SKM-1 (cell line): ENCODE data around the gene SNX21.
"Not testable (repeated sequence)": the region's sequence is repeated elsewhere in the genome, so short reads cannot be mapped to it uniquely, and the experiment has no call there.

Experiments
- DNase-seq: peaks from one replicate; lab custom pipeline; 2025; ENCODE audit not compliant: unreplicated experiment; lab: John Stamatoyannopoulos, UW

Gene SNX21

GRCh38 chr20:45848969-45849582 is 15.5 kb downstream of the SNX21 start:
- no peak for DNase-seq

GRCh38 chr20:45850238-45850637 is 16.6 kb downstream of the SNX21 start:
- no peak for DNase-seq

GRCh38 chr20:45850926-45851325 is 17.3 kb downstream of the SNX21 start:
- no peak for DNase-seq

GRCh38 chr20:45851501-45851900 is 17.9 kb downstream of the SNX21 start:
- no peak for DNase-seq

- DNase-seq = no peak
Observed at GRCh38 chr20:45852326-45852725, 18.7 kb downstream of the SNX21 start.

GRCh38 chr20:45853484-45853883 is 19.9 kb downstream of the SNX21 start:
- no peak for DNase-seq

- peak; percentile 99 for DNase-seq
Observed at GRCh38 chr20:45857114-45857881, 23.7 kb downstream of the SNX21 start, which contains the start of the genes ACOT8 and ZSWIM3. TSS of gene ACOT8 (minus strand) at chr20:45857392. CDS start at chr20:45857315, 77 bp downstream. TSS of gene ZSWIM3 (plus strand) at chr20:45857614. CDS start at chr20:45857826, 212 bp downstream.

GRCh38 chr20:45857882-45858216 is 24.2 kb downstream of the SNX21 start:
- no peak for DNase-seq

GRCh38 chr20:45859916-45860315 is 26.3 kb downstream of the SNX21 start:
- no peak for DNase-seq

- DNase-seq = no peak
Observed at GRCh38 chr20:45860560-45861220, 27.1 kb downstream of the SNX21 start.

- DNase-seq = no peak
Observed at GRCh38 chr20:45861221-45862075, 27.8 kb downstream of the SNX21 start.

- DNase-seq = no peak
Observed at GRCh38 chr20:45863543-45864470, 30.2 kb downstream of the SNX21 start.

- no peak for DNase-seq
Observed at GRCh38 chr20:45866454-45866853, 32.9 kb downstream of the SNX21 start.

GRCh38 chr20:45867136-45867818 is 33.7 kb downstream of the SNX21 start:
- DNase-seq = no peak

- no peak for DNase-seq
Observed at GRCh38 chr20:45867819-45868176, 34.2 kb downstream of the SNX21 start.

GRCh38 chr20:45872626-45873025 is 39.0 kb downstream of the SNX21 start:
- DNase-seq = no peak

- DNase-seq = no peak
Observed at GRCh38 chr20:45873409-45874103, 40.0 kb downstream of the SNX21 start.

- not testable (repeated sequence) for DNase-seq
Observed at GRCh38 chr20:45874104-45874481, 40.5 kb downstream of the SNX21 start.

GRCh38 chr20:45874576-45874975 is 41.0 kb downstream of the SNX21 start:
- DNase-seq = no peak
